T-cell (primary cell): ENCODE results near the gene CD226. TPM values are rescaled to one million over a fixed set of nuclear protein-coding genes. Genes with fewer than 3 reads are reported as not detected.
"Not testable (repeated sequence)": the region's sequence is repeated elsewhere in the genome, so short reads cannot be mapped to it uniquely, and the experiment has no call there.

ENCODE experiments used
- ATAC-seq, 4 experiments: fragments of 200-7000 bp in 3 of 4; fragments of 150-1000 bp in 1 of 4; cut with Tn5 transposase; replicated peaks in 1 of 4; 1 replicate in 3 of 4; 2 replicates in 1 of 4; pipeline ENCODE4 v1.10.0; 2021; ENCODE audit warnings: moderate library complexity in 3 of 4, mild to moderate bottlenecking in 2 of 4, moderate number of reproducible peaks in 1 of 4
- CTCF ChIA-PET, 2 donors: fragments of 300-600 bp; sonication (Branson Sonifier 250); formaldehyde crosslinking; loops; one replicate each; lab custom pipeline; 2022; ENCODE audit warnings: antibody characterized with exemption in 2 of 2; lab: Charles Lee
- POLR2A ChIA-PET, 2 donors: fragments of 300-600 bp; sonication (Branson Sonifier 250); formaldehyde crosslinking; loops; one replicate each; lab custom pipeline; 2022; ENCODE audit warnings: antibody characterized with exemption in 2 of 2; lab: Charles Lee
- DNase-seq, 35 experiments: peaks; one replicate each; pipeline versions ENCODE4 v3.0.0 to v3.0.0-alpha.2; 2013 to 2023
- H3K27ac ChIP-seq: one replicate; pipeline ENCODE4 v1.5.1; 2013; ENCODE audit warnings: low read length
- H3K27me3 ChIP-seq, 2 experiments: replicated peaks in 1 of 2; 1 replicate in 1 of 2; 2 replicates in 1 of 2; pipeline versions ENCODE4 v1.6.1 to v1.7.0; 2013; ENCODE audit warnings: low read length in 1 of 2, mixed read lengths in 1 of 2; ENCODE audit not compliant: control insufficient read depth in 2 of 2, insufficient read depth in 2 of 2; ENCODE audit errors: extremely low read depth in 1 of 2
- H3K36me3 ChIP-seq, 2 donors: 1 replicate in 1 of 2; 2 replicates in 1 of 2; pipeline versions ENCODE4 v1.6.1 to v1.7.0; 2013; ENCODE audit warnings: low read length in 1 of 2; ENCODE audit not compliant: control insufficient read depth in 2 of 2, insufficient read depth in 1 of 2; ENCODE audit errors: extremely low read depth in 1 of 2
- H3K4me1 ChIP-seq, 2 experiments: 1 replicate in 1 of 2; 2 replicates in 1 of 2; pipeline versions ENCODE4 v1.6.1 to v1.7.0; 2013; ENCODE audit warnings: low read length in 2 of 2, mixed read lengths in 1 of 2; ENCODE audit not compliant: insufficient read depth in 2 of 2, control insufficient read depth in 1 of 2; ENCODE audit errors: extremely low read depth in 1 of 2
- H3K4me3 ChIP-seq, 2 donors: 1 replicate in 1 of 2; 2 replicates in 1 of 2; pipeline versions ENCODE4 v1.5.1 to v1.7.0; 2013; ENCODE audit warnings: mild to moderate bottlenecking in 2 of 2, low read length in 1 of 2, moderate library complexity in 1 of 2; ENCODE audit not compliant: control insufficient read depth in 1 of 2; ENCODE audit errors: extremely low read depth in 1 of 2
- H3K9me3 ChIP-seq: 2 replicates; pipeline ENCODE4 v1.7.0; 2013
- H3K27ac Mint-ChIP-seq, 2 donors: one replicate each; pipeline ENCODE4 v1.8.0; 2020 to 2021; ENCODE audit warnings: mild to moderate bottlenecking in 2 of 2, mixed read lengths in 2 of 2
- H3K27me3 Mint-ChIP-seq, 2 donors: one replicate each; pipeline ENCODE4 v1.8.0; 2021 to 2022; ENCODE audit warnings: mixed read lengths in 2 of 2
- H3K36me3 Mint-ChIP-seq: one replicate; pipeline ENCODE4 v1.8.0; 2021; ENCODE audit warnings: mixed read lengths
- H3K4me1 Mint-ChIP-seq, 3 donors: one replicate each; pipeline ENCODE4 v1.8.0; 2020 to 2022; ENCODE audit warnings: mixed read lengths in 3 of 3, mild to moderate bottlenecking in 1 of 3
- H3K4me3 Mint-ChIP-seq, 3 donors: one replicate each; pipeline ENCODE4 v1.8.0; 2020 to 2022; ENCODE audit warnings: mild to moderate bottlenecking in 3 of 3, mixed read lengths in 3 of 3, moderate library complexity in 3 of 3
- H3K9me3 Mint-ChIP-seq, 3 donors: one replicate each; pipeline ENCODE4 v1.8.0; 2020 to 2022; ENCODE audit warnings: mixed read lengths in 3 of 3
- WGBS: methylation state at CpG from one replicate; pipeline ENCODE4 v1.1.5; 2013; ENCODE audit warnings: missing lambda C conversion rate; ENCODE audit not compliant: insufficient coverage; 5-methylcytosine and 5-hydroxymethylcytosine counted together
- total RNA-seq, 35 experiments: library from RNA in 6 of 35; stranded (reverse) in 6 of 35; fragments of 120-200 nt in 1 of 35; gene quantifications; one replicate each; pipeline versions ENCODE4 v1.2.1 to v1.2.4 and lab custom pipeline; 2013 to 2026

The CD226 gene
- total RNA-seq, 5 donors from 2014 or later (not counting 1 experiment from before 2014, with no cell fraction given) = 32.2 to 87.1 (median 57.4) TPM

GRCh38 chr18:69840001-69840400, 107.7 kb downstream of the CD226 start:
- Mint-ChIP-seq H3K27me3 (no peaks in the 10 kb centered on the region), H3K9me3 (no peaks in the 10 kb centered on the region), H3K4me3 (no peak overlapping the region), H3K27ac (no peak overlapping the region), H3K4me1 (no peaks in the 10 kb centered on the region), H3K36me3 (peaks cover 28% of the 10 kb centered on the region)
- CTCF ChIA-PET = interaction anchor here in 1 of 2 donors (0.6 kb wide), 1 partner anchor 163 kb away, joined by 4 read pairs; no protein-coding TSS in a partner anchor
- ATAC-seq (no peak), DNase-seq (no peak)
- POLR2A ChIA-PET = no interaction called here
- no peaks in the 10 kb centered on the region for H3K36me3 ChIP-seq
- no peak overlapping the region for H3K4me3 ChIP-seq
- no peak overlapping the region for H3K27ac ChIP-seq
- H3K4me1 ChIP-seq = no peaks in the 10 kb centered on the region
- WGBS = 95% methylated on average over 8 of the region's 11 CpGs
- H3K27me3 ChIP-seq = no peaks in the 10 kb centered on the region
- no peaks in the 10 kb centered on the region for H3K9me3 ChIP-seq

GRCh38 chr18:69839497-69839896, 108.2 kb downstream of the CD226 start:
- no peaks in the 10 kb centered on the region for H3K4me1 Mint-ChIP-seq

GRCh38 chr18:69838620-69839411, 108.9 kb downstream of the CD226 start:
- ChIA-PET CTCF (no interaction called here), POLR2A (interaction anchor here (0.6 to 0.7 kb wide), 4 partner anchors 9 to 186 kb away, joined by 3 to 12 read pairs (median 4); no protein-coding TSS in a partner anchor)
- no peak for DNase-seq
- 95% methylated on average over 3 of the region's 3 CpGs for WGBS
- Mint-ChIP-seq H3K27me3 (no peaks in the 10 kb centered on the region), H3K4me1 (no peaks in the 10 kb centered on the region), H3K36me3 (peaks cover 37% of the 10 kb centered on the region), H3K27ac (no peak overlapping the region), H3K4me3 (no peak overlapping the region), H3K9me3 (no peaks in the 10 kb centered on the region)
- H3K4me1 ChIP-seq = no peaks in the 10 kb centered on the region
- H3K9me3 ChIP-seq = no peaks in the 10 kb centered on the region
- no peak for ATAC-seq
- no peak overlapping the region for H3K27ac ChIP-seq
- H3K27me3 ChIP-seq = no peaks in the 10 kb centered on the region
- no peak overlapping the region for H3K4me3 ChIP-seq
- no peaks in the 10 kb centered on the region for H3K36me3 ChIP-seq

More at GRCh38 chr18:69839497-69839896, 108.2 kb downstream of the CD226 start:
- peaks cover 32% of the 10 kb centered on the region for H3K36me3 Mint-ChIP-seq
- Histone ChIP-seq H3K4me1 (no peaks in the 10 kb centered on the region), H3K36me3 (no peaks in the 10 kb centered on the region), H3K27ac (no peak overlapping the region), H3K27me3 (no peaks in the 10 kb centered on the region), H3K4me3 (no peak overlapping the region), H3K9me3 (no peaks in the 10 kb centered on the region)
- no peaks in the 10 kb centered on the region for H3K27me3 Mint-ChIP-seq
- DNase-seq (no peak), ATAC-seq (no peak)
- H3K9me3 Mint-ChIP-seq = no peaks in the 10 kb centered on the region
- POLR2A ChIA-PET = interaction anchor here (0.6 to 0.7 kb wide), 2 partner anchors 156 to 185 kb away, joined by 4 to 12 read pairs; no protein-coding TSS in a partner anchor
- H3K27ac Mint-ChIP-seq = no peak overlapping the region
- WGBS = 98% methylated on average over 10 of the region's 11 CpGs
- no peak overlapping the region for H3K4me3 Mint-ChIP-seq
- CTCF ChIA-PET = no interaction called here

GRCh38 chr18:69838003-69838402, 109.7 kb downstream of the CD226 start:
- no peak overlapping the region for H3K4me3 Mint-ChIP-seq

GRCh38 chr18:69834980-69835379, 112.7 kb downstream of the CD226 start:
- H3K9me3 ChIP-seq, DNase-seq, H3K27ac ChIP-seq, H3K27me3 Mint-ChIP-seq, H3K36me3 ChIP-seq, H3K27me3 ChIP-seq, H3K4me3 Mint-ChIP-seq, POLR2A ChIA-PET, H3K27ac Mint-ChIP-seq, H3K9me3 Mint-ChIP-seq, H3K4me3 ChIP-seq, ATAC-seq, H3K4me1 Mint-ChIP-seq, CTCF ChIA-PET, H3K4me1 ChIP-seq: not testable (repeated sequence)
- WGBS = no CpG with 5 or more reads among the region's 12 CpGs
- H3K36me3 Mint-ChIP-seq = peaks cover 67% of the 10 kb centered on the region

More at GRCh38 chr18:69838003-69838402, 109.7 kb downstream of the CD226 start:
- ATAC-seq (no peak), DNase-seq (no peak)
- no peaks in the 10 kb centered on the region for H3K9me3 ChIP-seq
- no peaks in the 10 kb centered on the region for H3K4me1 Mint-ChIP-seq
- no peak overlapping the region for H3K27ac ChIP-seq
- no CpG with 5 or more reads among the region's 1 CpG for WGBS
- no peak overlapping the region for H3K27ac Mint-ChIP-seq
- H3K27me3 ChIP-seq = no peaks in the 10 kb centered on the region
- H3K36me3 Mint-ChIP-seq = peaks cover 43% of the 10 kb centered on the region
- H3K4me1 ChIP-seq = no peaks in the 10 kb centered on the region
- H3K27me3 Mint-ChIP-seq = no peaks in the 10 kb centered on the region
- no peaks in the 10 kb centered on the region for H3K36me3 ChIP-seq
- ChIA-PET POLR2A (interaction anchor here in 1 of 2 donors (0.7 kb wide), 1 partner anchor 9 kb away, joined by 3 read pairs; no protein-coding TSS in a partner anchor), CTCF (interaction anchor here in 1 of 2 donors (0.7 kb wide), 1 partner anchor 1645 kb away, joined by 3 read pairs; no protein-coding TSS in a partner anchor)
- no peaks in the 10 kb centered on the region for H3K9me3 Mint-ChIP-seq
- no peak overlapping the region for H3K4me3 ChIP-seq

GRCh38 chr18:69830189-69830588, 117.5 kb downstream of the CD226 start:
- Histone ChIP-seq H3K27me3 (no peaks in the 10 kb centered on the region), H3K36me3 (peaks cover 4 to 5% of the 10 kb centered on the region in 2 donors), H3K27ac (no peak overlapping the region), H3K4me1 (no peaks in the 10 kb centered on the region), H3K9me3 (no peaks in the 10 kb centered on the region), H3K4me3 (no peak overlapping the region)
- DNase-seq (no peak), ATAC-seq (no peak)
- WGBS = no CpG with 5 or more reads among the region's 1 CpG
- Mint-ChIP-seq H3K9me3 (no peaks in the 10 kb centered on the region), H3K4me1 (peaks cover 0 to 2% (median 0%) of the 10 kb centered on the region in 3 donors), H3K27ac (no peak overlapping the region), H3K27me3 (no peaks in the 10 kb centered on the region), H3K36me3 (peaks cover 62% of the 10 kb centered on the region), H3K4me3 (no peak overlapping the region)
- ChIA-PET CTCF (no interaction called here), POLR2A (interaction anchor here in 1 of 2 donors (0.6 kb wide), 1 partner anchor 96 kb away, joined by 3 read pairs; no protein-coding TSS in a partner anchor)
